ENCODE measurements around the gene SLC43A3. TPM values are rescaled to one million over a fixed set of nuclear protein-coding genes. Genes with fewer than 3 reads are reported as not detected.

Gene SLC43A3
- total RNA-seq, 1 experiment from 2014 or later, result 20.4 TPM

DNA sequence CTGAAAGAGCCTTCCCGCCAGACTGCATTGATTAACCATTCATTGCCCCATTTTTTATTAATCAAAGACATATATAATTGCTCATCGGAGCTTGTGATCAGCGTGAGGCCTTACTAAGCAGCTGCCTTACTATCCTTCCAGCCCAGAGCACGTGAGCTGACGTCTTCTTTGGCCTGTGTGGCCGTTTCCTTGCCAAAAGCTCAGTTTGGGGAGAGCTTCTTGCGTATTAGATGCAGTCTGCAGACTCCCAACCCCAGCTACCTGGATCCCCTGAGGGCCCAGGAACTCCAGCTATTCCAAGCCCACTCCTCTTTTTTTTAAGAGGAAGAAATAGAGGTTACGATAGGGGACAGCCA, 784 bp upstream of the SLC43A3 start:
- DNase-seq (ENCODE audit: low spot score), result no peak

DNA sequence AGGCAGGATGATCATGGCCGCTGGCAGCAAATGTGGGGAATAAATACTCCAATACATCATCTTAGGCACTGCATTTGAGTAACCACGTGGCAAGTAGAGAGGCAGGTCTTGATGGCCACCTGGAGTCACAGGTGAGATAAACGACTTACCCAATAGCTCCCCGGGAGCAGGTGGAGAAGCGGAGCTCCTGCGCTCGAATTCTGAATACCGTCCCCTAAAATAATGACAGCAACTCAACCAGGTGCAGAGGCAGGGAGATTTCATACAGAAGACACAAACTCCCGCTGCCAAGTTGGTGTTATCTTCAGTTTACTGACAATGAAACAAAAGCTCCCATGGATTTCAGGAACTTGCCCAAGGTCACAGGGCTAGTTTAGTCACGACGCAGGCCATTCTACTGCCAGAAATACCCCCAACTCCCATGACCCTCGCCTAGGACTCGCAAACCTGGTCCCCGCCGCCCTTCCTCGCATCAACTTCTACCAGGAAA, 437 bp downstream of the SLC43A3 start:
- no peak for DNase-seq (ENCODE audit: low spot score)

- no peak for DNase-seq (ENCODE audit: low spot score)
Observed at GRCh38 chr11:57425565-57426438, 1.1 kb downstream of the SLC43A3 start.

DNA sequence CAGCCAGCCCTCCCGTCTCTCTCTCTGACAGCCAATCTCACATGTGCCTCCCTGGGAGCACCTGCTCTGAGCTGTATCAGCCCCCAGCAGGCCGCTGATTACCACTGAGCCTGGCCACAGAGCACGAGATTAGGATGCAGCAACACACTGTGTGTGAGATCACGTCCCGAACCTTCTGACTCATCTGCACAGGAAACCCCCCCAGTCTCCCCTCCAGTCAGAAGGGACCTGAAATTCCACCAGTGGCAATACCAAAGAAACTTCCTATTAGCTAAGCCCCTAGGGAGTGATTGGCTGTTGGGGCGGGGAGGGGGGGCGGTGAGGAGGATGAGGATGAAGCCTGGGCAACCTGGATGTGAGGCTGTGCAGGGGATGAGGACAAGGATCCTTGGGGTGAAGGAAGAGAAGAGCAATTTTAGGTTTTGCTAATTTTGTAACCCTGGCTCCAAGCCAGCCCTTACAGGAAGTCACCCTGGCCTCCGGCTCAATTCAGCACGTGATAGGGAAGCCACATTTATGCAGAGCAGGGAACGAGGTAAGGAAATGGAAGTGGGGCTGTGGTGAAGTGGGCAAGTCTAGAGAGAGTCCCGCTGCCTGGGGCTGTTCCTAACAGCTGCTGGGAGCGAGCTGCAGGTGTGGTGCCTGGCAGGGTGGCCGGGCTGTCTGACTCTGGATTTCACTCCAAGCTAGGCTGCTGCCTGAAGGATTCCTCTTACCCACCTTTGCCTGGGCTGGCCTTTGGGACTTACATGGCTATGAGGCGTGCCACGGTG, 1.9 kb downstream of the SLC43A3 start:
- DNase-seq (ENCODE audit: low spot score), result peak; percentile 76

- DNase-seq (ENCODE audit: low spot score), result no peak
Observed at GRCh38 chr11:57424137-57424791, 2.7 kb downstream of the SLC43A3 start.

- no peak for DNase-seq (ENCODE audit: low spot score)
Observed at GRCh38 chr11:57422669-57423068, 4.3 kb downstream of the SLC43A3 start.

DNA sequence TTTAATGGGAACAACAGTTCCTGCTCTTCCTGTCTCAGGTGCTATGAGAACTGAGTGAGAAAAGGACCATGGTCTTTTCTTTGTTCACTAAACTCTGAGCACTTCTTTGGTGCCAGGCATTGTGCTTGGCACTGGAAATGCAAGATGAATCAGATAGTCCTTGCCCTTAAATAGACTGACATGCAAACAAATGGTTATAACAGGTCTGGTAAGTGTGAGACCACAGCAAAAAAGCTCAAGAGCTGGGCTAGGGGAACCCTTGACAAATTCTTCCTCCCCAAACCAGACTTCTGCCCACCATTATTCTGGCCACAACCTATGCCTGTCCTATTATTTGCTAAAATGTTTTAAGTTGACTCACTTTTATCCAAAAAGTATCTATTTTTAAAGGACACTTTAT, 5.1 kb downstream of the SLC43A3 start:
- DNase-seq (ENCODE audit: low spot score), result no peak

DNA sequence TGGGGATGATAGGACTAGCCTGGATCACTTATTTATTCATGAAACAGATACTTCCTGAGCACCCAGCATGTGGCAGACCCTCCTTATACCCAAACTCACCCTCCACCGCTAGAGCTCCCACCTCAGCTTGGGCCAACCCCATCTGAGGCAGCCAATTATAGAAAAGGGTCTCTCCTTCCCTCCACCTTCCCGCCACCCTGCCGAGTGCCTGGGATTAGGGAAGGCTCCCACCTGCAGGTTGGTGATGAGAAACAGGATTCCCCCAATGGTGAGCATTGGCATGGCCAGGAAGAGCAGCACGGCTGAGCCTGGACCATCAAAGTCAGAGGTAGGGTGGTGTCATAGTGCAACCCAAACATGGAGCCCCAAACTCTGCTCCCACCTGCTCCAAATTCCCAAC, 5.9 kb downstream of the SLC43A3 start:
- DNase-seq (ENCODE audit: low spot score), result no peak

- no peak for DNase-seq (ENCODE audit: low spot score)
Observed at GRCh38 chr11:57419146-57419545, 7.8 kb downstream of the SLC43A3 start.

GRCh38 chr11:57418131-57418530, 8.8 kb downstream of the SLC43A3 start:
- no peak for DNase-seq (ENCODE audit: low spot score)

DNA sequence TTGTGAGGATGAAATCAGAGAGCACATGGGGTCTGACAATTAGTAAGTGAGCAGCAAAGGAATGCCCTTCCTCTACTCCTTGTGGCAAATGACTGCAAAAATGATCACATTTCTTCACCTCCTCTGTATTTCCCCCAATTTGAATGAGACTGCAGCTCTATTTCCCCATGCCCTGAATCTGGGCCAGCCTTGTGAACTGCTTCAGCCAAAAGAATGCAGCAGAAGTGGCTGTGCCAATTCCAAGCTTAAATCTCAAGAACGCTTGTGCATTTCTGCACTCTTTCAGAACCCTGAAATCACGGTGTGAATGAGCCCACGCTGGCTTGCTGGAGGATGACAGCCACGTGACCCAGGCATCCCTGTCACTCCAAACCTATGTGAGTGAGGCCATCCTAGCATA, 9.9 kb downstream of the SLC43A3 start:
- no peak for DNase-seq (ENCODE audit: low spot score)

- no peak for DNase-seq (ENCODE audit: low spot score)
Observed at GRCh38 chr11:57416436-57416835, 10.5 kb downstream of the SLC43A3 start.

- no peak for DNase-seq (ENCODE audit: low spot score)
Observed at GRCh38 chr11:57414612-57415212, 12.2 kb downstream of the SLC43A3 start.

DNA sequence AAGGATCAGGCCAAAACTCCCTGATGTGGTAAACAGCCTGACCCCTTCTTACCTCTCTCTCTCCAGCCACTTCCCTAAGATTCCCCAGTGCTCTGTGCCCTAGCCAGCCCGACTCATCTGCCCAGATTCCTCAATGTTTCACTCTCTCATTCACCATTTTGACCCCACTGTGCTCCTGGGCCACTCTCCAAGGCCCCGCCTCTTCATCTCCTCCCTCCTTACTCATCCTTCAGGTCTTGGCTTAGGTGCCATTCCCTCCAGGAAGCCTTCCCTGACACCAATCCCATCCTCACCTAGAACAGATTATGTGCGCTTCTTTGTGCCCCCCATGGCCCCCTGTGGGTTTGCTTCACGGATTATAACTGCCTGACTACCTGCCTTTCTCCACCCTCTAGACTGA, 13.2 kb downstream of the SLC43A3 start:
- DNase-seq (ENCODE audit: low spot score), result no peak

DNA sequence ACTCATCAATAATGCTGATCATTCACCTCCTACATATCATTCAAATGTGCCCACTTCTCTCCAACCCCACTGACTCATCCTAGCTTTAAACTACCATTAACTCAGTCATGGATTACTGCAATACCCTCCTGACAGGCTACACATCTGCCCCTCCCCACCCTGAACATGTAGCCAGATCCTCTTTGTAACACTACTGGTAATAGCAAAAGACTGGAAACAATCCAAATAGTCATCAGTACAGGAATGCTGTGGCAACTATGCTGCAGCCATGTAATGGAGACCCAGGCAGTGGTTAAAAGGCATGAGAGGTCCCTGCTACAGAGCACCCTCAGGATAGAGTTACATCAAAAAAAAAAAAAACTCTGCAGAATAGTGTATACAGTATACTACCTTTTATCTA, 16.6 kb downstream of the SLC43A3 start:
- DNase-seq (ENCODE audit: low spot score), result peak; percentile 23

DNA sequence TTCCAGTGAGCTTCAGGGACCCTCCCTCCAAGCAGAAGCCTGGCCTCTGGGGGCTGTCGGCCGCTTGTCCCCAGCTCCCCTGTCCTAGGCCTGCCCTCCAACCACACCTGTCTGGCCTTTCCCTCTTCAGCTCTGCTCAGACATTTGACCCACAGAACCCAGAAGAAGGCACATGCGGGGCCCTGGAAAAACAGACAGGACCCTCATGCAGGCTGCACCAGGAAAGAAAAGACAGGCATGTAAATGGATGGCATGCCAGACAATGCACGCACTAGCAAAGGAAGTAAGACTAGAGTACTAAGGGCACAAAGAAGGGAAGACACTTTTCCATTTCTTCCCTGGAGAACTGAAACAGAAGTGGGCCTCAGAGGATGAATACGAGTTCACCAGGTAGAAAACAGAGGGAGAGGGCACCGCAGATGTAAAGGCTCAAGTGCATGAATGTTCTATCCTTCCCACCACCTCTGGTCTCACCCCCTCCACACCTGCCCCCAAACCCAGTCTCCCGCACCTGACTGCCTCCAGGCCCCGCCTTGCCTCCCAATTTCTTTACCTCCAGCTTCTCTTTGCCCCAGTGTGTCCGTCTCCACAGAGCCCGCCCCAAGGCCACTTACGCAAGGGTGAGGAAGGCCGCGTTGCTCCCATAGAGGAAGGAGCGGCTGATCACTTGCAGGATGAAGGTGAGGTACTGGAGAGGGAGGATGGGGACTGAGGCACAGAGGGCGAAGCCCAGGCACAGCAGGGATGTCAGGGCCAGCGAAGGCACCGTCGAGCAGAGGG, 17.4 kb downstream of the SLC43A3 start:
- DNase-seq (ENCODE audit: low spot score), result no peak

GRCh38 chr11:57408771-57409170, 18.1 kb downstream of the SLC43A3 start:
- no peak for DNase-seq (ENCODE audit: low spot score)

DNA sequence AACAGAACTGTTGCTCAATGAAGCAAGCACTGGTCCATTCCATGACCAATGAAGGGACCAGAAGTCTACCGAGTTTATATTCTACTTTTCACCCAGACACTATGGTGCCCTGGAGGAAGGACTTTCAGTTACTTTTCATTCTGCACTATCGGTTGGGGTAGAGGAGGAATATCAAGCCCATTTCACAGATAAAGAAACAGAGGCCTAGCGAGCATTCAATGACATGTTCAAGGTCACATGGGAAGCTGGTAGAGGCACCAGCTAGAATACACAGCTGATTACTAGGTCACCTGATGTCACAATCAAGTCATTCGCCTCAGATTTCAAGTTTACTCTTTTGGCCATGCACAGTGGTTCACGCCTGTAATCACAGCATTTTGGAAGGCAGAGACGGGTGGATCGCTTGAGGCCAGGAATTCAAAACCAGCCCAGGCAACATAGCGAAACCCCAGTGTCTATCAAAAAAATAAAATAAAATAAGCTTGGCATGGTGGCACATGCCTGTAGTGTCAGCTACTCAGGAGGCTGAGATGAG, 18.9 kb downstream of the SLC43A3 start:
- DNase-seq (ENCODE audit: low spot score), result no peak

GRCh38 chr11:57407010-57407920, 19.7 kb downstream of the SLC43A3 start:
- no peak for DNase-seq (ENCODE audit: low spot score)

Measured in H4 (cell line).